ENCODE measurements around the gene SBDS. TPM values are rescaled to one million over a fixed set of nuclear protein-coding genes. Genes with fewer than 3 reads are reported as not detected.
"Not testable (repeated sequence)": the region's sequence is repeated elsewhere in the genome, so short reads cannot be mapped to it uniquely, and the experiment has no call there.

Gene SBDS
- total RNA-seq: 100 to 1,000 TPM; 128 to 164 TPM
- long read RNA-seq, transcript SBDS-201 (5 exons, 1,631 nt): major isoform, 269 of 287 reads
- long read RNA-seq, partial matches to known transcripts: 8 of 287 reads
- long read RNA-seq, other reads (novel, unspliced or antisense): 10 of 287 reads

GRCh38 chr7:66995050-66995776 is at the start of gene SBDS:
Gene SBDS, minus strand, starts transcription at chr7:66995586. Its CDS starts 169 bp downstream, at chr7:66995417.
- ATAC-seq: peak; percentile 78
- intact Hi-C loops (cut with DNase I, micrococcal nuclease): not testable (repeated sequence)
- peak; percentile 93 to 97 for DNase-seq

- not testable (repeated sequence) for DNase-seq
These were observed 48.2 kb upstream of the SBDS start for GRCh38 chr7:67043559-67043930.

GRCh38 chr7:67042781-67043558 is 47.6 kb upstream of the SBDS start:
- peak; percentile 92 for ATAC-seq
- intact Hi-C loops (cut with DNase I, micrococcal nuclease): not testable (repeated sequence)
- peak; percentile 36 to 60 for DNase-seq

More at GRCh38 chr7:67043559-67043930, 48.2 kb upstream of the SBDS start:
- intact Hi-C loops (cut with DNase I, micrococcal nuclease): not testable (repeated sequence)
- peak; percentile 17 for ATAC-seq

- DNase-seq; ATAC-seq; intact Hi-C loops (cut with DNase I, micrococcal nuclease): not testable (repeated sequence)
These were observed 45.4 kb upstream of the SBDS start for GRCh38 chr7:67040832-67041231.

GRCh38 chr7:67036432-67037395 is 41.3 kb upstream of the SBDS start:
- DNase-seq; intact Hi-C loops (cut with DNase I, micrococcal nuclease): not testable (repeated sequence)
- ATAC-seq: peak; percentile 92

- intact Hi-C loops (cut with DNase I, micrococcal nuclease): no loop called here
- ATAC-seq: no peak
- DNase-seq: no peak
These were observed 37.9 kb upstream of the SBDS start for GRCh38 chr7:67033251-67033650.

GRCh38 chr7:67031685-67032084 is 36.3 kb upstream of the SBDS start:
- DNase-seq; intact Hi-C loops (cut with DNase I, micrococcal nuclease); ATAC-seq: not testable (repeated sequence)

- DNase-seq; intact Hi-C loops (cut with DNase I, micrococcal nuclease); ATAC-seq: not testable (repeated sequence)
These were observed 30.1 kb upstream of the SBDS start for GRCh38 chr7:67025459-67025858.

- DNase-seq: no peak
- intact Hi-C loops (cut with DNase I, micrococcal nuclease): no loop called here
- no peak for ATAC-seq
These were observed 27.1 kb upstream of the SBDS start for GRCh38 chr7:67022511-67022910.

- no peak for ATAC-seq
- DNase-seq: no peak
- intact Hi-C loops (cut with DNase I, micrococcal nuclease): no loop called here
These were observed 25.9 kb upstream of the SBDS start for GRCh38 chr7:67021260-67021659.

- DNase-seq (no peak), ATAC-seq (peak; percentile 97)
- intact Hi-C loops (cut with DNase I, micrococcal nuclease): no loop called here
These were observed 24.4 kb upstream of the SBDS start for GRCh38 chr7:67019562-67020390.

- intact Hi-C loops (cut with DNase I, micrococcal nuclease): no loop called here
- ATAC-seq (no peak), DNase-seq (no peak)
These were observed 23.6 kb upstream of the SBDS start for GRCh38 chr7:67018940-67019339.

- intact Hi-C loops (cut with DNase I, micrococcal nuclease); ATAC-seq: not testable (repeated sequence)
These were observed 22.6 kb upstream of the SBDS start for GRCh38 chr7:67017971-67018370.

GRCh38 chr7:67014076-67014622 is 18.8 kb upstream of the SBDS start:
- DNase-seq; intact Hi-C loops (cut with DNase I, micrococcal nuclease); ATAC-seq: not testable (repeated sequence)

More at GRCh38 chr7:67017971-67018370, 22.6 kb upstream of the SBDS start:
- DNase-seq: not testable (repeated sequence)

GRCh38 chr7:67009677-67010076 is 14.3 kb upstream of the SBDS start:
- ATAC-seq; DNase-seq; intact Hi-C loops (cut with DNase I, micrococcal nuclease): not testable (repeated sequence)

- DNase-seq: no peak
- intact Hi-C loops (cut with DNase I, micrococcal nuclease): no loop called here
- no peak for ATAC-seq
These were observed 12.9 kb upstream of the SBDS start for GRCh38 chr7:67008260-67008659.

- DNase-seq (no peak), ATAC-seq (peak; percentile 61)
- intact Hi-C loops (cut with DNase I, micrococcal nuclease): no loop called here
These were observed 11.6 kb upstream of the SBDS start for GRCh38 chr7:67006965-67007364.
